ENCODE data around the gene ANGPTL2.

The ANGPTL2 gene

GRCh38 chr9:127038531-127038930 lies 83.9 kb downstream of the ANGPTL2 start:
- no peaks in the 10 kb centered on the region for H3K4me1 ChIP-seq (ENCODE audit: low read length)
- H2AFZ ChIP-seq (ENCODE audit: low read depth, low read length) = no peak overlapping the region
- no peak overlapping the region for H3K4me3 ChIP-seq (ENCODE audit: low read length)
- H3K27ac ChIP-seq (ENCODE audit: low read length) = no peak overlapping the region
- H3K9me3 ChIP-seq (ENCODE audit: insufficient read depth, low read length) = no peaks in the 10 kb centered on the region
- H4K20me1 ChIP-seq (ENCODE audit: insufficient read depth, low read length) = no peaks in the 10 kb centered on the region
- no peak overlapping the region for H3K4me2 ChIP-seq (ENCODE audit: low read length)
- H3K36me3 ChIP-seq (replicated peaks; ENCODE audit: low read depth, low read length) = no peaks in the 10 kb centered on the region
- TF ChIP-seq CTCF (IDR thresholded peaks at IDR 0.05; ENCODE audit: low read depth, low read length) (no peak), EZH2phosphoT487 (IDR thresholded peaks at IDR 0.05; ENCODE audit: low read depth) (no peak)
- no peaks in the 10 kb centered on the region for H3K79me2 ChIP-seq (ENCODE audit: low read length)
- H3K27me3 ChIP-seq (ENCODE audit: low read depth, low read length) = no peaks in the 10 kb centered on the region
- H3K9ac ChIP-seq (ENCODE audit: low read length) = no peak overlapping the region
